Left hindlimb (tissue), 1 donor: ENCODE data around the gene KLHL14.

Experiments
- DNase-seq: peaks from one replicate; pipeline ENCODE4 v3.0.0-alpha.2; 2018

The KLHL14 gene

DNA sequence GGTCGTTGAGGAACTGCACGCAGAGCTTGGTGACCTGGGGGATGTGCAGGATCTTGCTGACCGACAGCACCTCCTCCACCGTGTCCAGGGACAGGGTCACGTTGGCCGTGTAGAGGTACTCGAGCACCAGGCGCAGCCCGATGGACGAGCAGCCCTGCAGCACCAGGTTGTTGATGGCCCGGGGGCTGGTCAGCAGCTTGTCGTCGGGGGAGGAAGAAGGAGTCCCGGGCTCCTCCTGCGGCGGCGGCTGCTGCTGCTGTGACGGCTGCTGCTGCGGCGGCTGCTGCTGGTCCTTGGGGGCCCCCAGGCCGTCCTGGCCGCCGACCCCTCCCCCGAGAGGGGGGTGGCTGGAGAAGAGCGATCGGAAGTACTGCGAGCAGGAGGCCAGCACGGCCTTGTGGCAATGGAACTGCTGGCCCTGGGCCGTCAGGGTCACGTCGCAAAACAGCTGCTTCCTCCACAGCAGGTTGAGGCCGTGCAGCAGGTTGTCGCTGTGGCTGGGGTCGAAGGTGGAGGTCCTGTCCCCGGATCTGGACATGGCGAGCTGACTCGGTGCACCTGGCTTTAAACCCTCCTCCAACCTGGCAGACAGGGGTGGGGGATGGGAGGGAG lies 2.7 kb downstream of the KLHL14 start:
- no peak for DNase-seq

DNA sequence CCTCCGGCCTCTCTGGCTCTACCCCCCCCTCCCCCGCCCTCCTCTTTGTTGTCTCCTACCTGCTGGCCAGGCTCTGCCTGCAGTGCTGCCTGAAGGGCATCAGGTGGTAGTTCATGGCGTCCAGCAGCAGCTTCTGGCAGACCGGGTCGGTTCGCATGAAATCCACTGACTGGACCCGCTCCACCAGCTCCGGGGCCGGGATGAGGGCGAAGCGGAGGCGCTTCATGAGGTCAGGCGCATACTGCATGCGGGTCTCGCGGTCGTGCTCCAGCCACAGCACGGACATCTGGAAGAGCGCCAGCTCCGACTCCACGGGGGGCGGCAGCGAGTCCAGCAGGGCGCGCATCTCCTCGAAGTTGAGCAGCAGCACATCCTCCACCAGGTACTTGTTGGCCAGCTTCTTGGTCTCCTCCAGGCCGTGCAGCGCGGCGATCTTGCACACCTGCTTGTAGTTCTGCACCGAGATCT lies 3.2 kb downstream of the KLHL14 start:
- no peak for DNase-seq

DNA sequence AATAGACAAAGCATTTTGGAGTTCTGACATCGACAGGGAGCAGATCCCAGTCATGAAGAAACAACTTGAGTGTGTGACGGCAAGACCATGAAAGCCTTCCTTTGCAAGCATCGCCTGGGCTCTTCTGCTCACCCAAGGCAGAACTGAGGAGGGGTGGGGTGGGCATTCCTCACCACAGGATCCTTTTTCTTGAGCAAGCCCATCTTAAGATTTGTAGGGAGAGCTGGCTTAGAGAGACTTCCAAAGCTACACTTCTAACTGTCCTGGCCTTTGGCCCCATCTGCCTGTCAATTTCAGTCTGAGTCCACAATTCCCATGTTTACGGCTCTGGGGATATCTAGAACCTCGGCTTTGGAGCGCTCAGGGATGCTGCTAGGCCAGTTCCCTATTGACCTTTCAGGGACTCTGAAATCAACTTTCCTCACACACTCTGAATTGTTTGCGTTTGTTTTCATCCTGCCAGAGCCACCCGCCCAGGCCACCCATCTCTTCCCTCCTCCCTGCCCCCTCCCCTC lies 3.7 kb downstream of the KLHL14 start:
- DNase-seq = no peak

DNA sequence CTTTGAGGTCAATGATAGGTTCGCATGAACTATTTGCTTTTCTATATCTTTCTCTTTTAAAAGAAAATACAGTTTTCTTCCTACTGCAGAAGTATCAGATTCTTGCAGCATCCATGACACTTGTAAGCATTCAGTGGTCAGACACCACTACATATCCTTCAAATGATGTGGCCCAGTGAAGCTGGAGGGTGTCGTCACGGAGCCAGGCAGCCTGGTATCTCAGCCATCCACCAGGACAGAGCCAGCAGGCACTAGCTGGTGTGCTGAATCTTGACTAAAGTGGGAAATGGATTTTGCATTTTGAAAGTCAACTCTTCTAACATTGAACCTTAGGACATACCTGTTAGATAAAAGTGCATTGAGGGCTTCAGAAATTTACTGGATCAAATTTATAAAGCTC lies 5.4 kb downstream of the KLHL14 start:
- DNase-seq = no peak

DNA sequence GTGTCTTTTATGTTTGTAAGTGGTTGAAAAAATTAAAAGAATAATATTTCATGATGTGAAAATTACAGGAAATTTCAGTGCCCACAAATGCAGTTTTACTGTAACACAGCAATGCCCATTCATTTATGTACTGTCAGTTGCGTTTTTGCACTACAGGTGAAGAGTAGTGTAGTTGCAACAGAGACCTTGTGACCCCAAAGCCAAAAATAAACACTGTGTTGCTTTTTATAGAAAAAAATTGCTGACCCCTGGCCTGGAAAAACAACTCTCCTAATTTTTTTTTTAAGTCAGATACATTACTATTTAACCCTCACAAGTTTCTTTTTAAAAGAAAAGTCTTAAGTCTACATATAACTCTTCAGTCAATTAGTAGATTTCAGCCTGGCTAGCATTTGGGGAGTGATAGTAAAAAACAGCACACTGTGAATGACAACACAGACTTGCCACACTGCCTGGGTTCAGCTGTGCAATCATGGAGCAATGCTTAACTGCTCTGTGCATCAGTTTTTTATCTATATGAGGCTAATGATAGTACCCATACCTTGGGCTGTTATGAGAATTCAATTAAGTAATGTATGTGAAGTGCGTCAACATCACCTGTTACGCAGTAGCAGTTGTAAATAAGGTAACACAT lies 8.1 kb downstream of the KLHL14 start:
- DNase-seq = no peak

DNA sequence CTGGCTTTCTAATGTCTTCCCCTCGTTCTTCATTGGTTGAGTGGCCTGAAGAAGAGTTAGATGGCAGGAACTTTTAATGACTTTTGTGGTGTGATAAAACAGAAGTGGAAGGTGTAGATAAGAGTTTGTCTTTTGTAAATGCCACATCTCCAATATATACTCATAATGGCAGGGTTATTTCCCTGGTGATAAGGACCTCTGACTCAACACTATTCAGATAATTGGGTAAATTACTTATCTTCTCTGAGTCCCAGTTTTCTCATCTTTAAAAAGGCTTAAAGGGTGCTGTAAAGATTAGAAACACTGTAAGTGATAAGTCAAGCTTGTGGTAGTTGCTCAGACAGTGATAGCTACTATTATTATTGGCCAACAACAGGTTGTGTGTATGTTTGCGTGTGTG lies 9.5 kb downstream of the KLHL14 start:
- no peak for DNase-seq

DNA sequence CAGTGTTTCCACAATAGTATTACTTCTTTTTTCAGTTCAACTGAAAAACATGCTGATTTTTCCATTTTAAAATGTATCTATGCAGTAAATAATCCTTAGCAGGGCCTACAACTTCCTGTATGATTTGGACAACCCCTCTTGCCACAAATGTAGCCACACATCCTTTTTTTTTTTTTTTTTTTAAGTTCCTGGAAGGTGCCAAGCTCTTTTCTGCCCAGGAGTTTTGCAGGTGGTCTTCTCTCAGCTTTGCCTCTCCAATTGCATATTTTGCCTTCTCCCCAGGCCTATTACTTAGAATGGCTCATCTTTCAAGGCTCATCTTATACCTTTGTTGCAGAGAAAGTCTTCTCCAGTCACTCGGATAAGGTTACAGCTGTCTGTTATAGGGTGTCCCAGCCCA lies 11.6 kb downstream of the KLHL14 start:
- no peak for DNase-seq

DNA sequence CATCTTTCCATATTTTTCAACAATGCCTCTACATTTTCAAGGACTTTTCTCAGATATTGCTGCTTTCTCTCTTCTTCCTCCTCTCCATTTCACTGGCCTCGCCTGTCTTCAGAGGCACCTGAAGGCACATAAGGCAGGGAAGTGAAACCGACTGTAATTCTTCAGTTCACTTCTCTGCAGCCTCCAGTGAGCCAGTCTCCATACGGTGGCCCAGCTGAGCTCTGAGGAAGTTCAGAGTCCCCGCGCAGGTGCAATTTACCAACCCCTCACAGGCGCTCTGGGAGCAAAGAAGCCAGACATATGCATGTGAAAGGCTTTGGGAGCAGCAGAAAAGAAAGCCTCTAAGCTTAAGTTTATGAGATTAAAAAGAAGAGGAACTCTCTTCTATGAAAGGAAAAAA lies 12.4 kb downstream of the KLHL14 start:
- no peak for DNase-seq

DNA sequence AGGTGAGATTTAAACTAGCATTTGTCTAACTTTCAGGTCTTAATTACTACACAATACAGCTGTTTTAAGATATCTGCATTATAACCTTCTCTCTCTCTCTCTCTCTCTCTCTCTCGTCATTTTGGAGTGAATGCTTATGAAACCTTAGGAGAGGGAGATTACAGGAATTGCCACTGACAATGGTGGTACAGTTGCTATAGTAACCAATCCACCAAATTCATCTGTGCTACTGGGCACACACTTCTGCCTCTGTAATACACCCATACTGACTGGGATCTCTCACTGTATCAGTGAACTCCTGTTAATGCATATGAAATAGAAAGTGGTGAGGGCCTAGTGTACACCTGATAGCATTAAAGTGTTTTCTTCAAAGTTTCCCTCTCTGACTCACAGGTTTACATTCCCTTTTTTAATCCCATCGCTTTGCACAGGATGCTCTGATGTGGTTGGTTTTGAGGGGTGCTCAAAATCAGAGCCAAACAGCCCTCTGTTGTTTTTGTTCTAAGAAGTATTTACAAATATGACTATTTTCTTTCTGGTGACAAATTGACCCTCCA lies 13.1 kb downstream of the KLHL14 start:
- DNase-seq = no peak

DNA sequence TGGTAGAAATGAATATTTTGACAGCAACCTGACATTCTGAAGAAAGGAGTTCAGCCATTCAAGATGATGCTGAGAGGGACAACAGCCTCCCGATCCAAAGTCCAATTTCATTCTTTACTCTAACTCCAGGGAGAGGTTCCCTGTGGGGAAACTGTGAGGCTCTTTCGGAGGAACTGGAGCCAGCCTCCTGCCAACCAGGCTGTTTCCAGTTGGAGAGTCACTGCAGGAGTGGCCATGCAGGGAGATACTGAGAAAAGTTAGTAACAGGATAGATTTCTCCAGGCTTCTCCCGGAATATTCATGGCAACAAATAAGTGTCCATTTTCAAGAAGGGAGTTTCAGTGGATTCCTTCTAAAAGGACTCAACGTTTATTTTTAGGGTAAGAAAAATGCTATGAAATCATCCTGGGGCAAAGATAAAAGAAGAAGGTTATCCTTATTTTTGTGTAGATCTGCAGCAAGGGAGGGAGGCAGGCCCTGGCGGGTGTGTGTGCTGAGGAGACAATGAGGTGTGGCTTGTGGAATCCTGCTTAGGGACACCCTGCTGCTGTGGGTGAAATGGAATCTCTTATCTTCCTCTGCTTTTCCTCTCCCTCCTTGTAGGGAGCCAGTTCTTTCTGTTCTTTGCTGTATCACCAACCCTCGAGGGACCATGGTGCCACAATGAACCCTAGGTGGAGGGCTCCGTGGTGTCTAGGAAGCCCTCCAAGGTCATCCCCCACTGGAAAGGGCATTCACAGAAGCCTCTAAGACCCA lies 18.1 kb downstream of the KLHL14 start:
- DNase-seq = no peak

DNA sequence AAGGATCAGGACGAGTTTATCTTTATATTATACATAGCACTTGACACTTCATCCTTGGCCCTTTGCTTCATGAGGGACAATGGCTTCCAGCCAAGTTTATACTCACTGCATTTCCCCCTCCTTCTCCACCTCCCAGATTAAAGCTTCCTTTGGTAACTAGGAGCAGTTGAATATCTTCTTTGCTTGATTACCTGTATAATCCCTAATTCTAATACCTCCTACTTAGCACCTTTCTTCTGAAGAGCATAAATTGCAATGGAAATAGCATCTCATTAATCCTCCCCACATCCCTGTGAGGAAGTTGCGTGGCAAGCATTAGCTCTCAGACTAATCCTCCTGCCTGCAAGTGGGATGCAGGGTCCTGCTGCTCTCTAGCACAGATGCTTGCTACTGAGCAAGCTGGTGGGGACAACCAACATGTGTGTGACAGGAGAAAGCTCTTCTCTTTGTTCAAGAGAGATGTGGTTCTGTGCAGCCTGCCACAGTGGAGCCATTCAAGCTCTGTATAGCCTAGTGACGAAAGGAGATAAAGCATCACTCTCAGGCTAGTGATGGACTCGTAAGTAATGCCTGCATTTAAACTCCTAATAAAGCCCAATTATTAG lies 19.1 kb downstream of the KLHL14 start:
- no peak for DNase-seq

DNA sequence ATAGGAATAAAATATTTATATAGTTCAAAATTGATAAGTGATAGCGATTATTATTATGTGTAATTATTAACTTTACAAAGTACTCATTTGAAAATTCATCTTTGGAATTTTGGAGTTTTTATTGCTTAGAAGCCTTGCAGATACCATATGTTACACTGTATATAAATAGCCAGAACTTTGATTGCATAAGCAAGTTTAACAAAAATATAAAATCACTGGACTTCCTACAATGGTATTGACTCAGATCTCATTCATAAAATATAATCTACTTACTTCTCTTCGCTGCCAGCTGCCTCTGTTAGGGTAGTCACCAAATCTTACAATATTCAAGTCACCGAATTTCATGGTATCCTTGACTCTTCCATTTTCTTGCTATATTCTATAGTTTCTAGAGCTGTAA lies 22.5 kb downstream of the KLHL14 start:
- no peak for DNase-seq

DNA sequence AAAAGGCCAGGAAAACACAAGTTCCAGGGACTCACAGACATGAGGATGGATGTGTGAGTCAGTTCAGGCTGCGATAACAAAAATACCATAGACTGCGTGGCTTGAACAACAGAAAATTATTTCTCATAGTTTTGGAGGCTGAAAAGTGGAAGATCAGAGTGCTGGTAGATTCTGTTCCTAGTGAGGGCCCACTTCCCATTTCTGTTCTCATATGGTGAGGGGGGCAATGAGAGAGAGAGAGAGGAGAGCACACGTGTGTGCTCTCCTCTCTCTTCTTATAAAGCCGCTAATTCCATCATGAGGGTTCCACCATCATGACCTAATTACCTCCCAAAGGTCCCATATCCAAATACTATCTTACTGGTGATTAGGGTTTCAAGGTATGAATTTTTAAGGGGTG lies 23.0 kb downstream of the KLHL14 start:
- no peak for DNase-seq

DNA sequence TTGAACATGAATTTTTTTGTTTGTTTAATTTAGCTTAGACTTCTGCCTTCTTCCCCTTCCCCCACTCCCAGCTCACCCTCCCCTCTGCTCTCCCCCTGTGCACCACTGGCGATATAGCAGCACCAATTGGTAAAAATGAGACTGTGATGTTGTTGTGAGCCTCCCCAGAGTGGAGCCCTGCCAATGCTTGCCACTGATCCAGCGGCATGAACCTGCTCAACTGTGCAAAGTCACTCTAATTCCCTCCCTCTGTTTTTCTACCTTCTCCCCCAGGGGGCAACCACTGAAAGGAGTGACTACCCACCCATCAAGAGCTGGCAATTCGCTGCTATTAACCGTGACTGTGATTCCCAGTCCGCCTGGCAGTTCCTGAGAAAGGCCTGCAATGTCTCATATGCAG lies 30.2 kb downstream of the KLHL14 start:
- no peak for DNase-seq

DNA sequence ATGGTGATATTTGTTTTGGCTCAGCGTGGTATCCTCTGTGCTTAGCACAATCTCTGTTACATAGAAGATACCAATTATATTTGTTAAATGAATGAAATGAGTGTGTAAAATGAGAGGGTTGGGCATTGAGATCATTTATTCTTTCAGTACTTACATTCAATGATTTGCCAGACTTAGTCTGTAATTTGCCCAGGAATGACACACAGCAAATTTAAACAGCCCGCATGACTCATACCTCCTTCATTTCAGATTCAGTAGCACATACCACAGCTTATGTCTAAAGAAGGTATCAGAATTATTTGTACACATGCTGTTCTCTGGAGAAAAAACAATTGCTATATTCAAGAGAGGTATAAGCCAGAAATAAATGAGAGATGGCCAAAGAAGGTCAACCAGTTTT lies 37.0 kb downstream of the KLHL14 start:
- no peak for DNase-seq

DNA sequence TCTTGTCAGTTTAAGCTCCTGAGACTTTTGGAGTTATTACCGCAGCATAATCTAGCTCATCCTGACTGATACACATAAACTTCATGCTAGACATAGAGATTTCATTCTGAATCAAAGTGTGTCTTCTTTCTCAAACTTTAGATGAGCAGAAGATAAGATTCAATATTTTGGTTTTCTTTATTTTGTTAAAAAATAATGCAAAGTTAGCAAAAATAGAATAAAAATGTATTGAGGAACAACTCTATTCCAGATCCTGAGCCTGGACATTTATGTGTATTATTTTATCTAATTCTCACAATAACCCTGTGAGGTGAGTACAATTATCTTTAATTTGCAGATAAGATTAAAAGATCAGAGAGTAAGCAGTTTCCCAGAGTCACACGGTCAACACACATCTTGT lies 38.4 kb downstream of the KLHL14 start:
- no peak for DNase-seq

DNA sequence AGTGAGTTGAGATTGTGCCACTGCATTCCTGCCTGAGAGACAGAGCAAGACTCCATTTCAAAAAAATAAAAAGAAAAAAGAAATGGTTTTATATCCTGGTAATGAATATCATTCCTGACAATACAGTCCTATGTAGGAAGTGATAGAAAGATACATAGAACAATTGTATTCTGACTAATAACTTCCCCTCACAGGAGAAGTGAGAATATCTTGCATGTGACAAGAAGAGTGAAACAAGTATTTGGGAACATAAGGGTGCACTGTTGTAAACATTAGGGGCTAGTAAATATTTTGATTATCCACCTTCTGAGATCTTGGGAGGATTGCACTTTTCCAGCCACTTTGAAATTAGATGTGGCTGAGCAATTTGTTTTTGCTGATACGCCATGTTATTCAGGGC lies 40.7 kb downstream of the KLHL14 start:
- DNase-seq = no peak

DNA sequence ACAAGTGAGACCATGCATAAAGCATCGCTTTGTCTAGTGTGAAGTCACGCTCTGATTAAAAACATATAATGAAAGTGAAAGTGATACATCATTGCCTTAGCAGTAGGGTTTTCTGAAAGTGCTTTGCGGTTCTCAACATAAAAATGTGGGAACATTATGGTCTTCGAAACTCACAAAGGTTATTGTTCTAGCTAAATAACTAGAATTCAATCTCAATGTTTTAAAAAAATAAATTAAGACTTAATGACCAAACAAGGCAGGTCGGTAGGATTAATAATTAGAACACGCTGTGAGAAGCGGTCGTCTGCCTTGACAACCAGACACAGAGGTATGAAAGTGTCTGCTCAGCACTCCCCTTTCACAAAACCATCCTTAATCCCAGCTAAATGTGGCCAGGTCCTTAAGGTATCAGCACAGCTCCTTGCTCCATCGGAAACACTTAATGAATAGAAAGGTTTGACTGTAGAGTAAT lies 42.2 kb downstream of the KLHL14 start:
- DNase-seq = no peak

DNA sequence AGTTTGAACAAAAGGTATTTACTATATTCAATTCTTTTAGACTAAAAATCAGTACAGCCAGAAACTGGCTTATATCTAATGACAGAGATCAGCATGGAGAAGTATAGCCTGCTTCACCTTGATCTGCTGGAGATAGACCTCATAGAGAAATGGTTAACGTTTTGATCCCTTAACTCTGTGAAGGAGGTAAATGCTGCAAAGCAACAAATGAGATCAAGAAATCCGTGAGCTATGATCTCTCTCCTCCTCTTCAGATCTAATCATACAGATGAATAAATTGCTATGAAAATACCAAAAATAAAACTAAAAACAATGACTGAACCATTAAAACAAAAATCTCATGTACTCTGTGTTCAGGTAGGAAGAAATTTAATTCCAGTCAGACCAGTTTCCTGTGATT lies 42.8 kb downstream of the KLHL14 start:
- no peak for DNase-seq

DNA sequence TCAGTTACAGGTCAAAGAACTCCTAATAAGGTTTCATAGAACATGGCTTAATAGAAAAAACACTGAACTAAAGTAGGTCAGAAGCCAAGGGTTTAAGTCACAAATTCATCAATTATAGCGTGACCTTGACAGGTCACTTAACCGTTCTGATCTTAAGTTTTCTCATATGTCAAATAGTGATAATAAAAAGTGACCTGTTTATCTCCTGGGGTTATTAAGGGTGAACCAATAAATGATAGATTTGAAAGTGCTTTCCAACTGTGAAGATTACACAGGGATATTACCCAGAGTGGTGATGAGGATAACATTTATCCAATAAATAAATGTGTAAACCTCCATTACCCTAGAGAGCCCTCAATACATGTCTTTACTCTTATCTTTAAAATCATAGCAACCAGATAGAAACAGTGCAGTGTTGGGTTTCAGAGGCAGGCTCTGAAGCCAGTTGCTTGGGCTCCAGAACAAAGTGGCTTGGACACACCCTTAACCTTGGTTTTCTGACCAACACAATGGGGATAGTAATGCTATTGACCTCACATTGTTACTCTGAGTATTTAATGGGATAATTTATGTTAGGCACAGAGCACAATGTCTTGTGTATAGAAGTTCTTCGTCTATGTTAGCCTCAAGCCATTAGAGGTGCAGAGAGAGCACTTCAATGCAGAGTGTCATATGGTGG lies 48.6 kb downstream of the KLHL14 start:
- no peak for DNase-seq

DNA sequence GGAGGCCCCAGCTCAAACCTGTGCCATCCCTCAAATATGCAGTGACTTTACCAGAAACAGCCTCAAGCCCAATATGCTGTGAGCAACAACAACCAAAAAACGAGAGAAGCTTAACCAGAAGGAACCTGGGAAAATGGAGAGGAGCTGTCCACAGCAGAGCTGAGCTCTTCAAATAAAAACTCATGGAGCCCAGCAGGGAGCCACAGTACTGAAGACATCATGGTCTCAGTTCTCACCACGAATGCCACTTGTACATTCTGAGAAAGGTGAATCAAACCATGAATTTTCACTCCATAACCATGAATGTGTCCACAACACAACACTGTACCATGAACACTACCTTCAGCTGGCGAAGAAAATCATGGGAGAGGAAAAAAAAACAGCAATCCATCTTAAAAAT lies 50.5 kb downstream of the KLHL14 start:
- DNase-seq = no peak

DNA sequence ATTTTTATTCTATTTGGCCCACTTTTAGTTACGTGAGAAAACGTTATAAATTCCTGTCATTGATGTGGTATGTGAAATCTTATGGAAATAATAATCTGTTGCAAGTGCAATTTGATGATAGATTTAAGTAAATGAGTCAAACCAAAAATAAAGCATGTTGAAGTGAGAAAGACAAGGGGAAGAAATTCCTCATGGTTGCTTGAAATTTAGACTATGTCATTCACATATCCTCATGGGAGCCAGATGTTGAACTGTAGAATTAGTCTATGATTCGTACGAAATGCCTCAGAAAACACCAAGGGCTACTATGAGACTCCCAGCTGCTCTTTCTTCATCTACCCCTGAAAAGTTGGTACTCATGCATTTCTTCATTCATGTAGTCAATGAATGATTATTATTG lies 55.7 kb downstream of the KLHL14 start:
- DNase-seq = no peak
